Measurements from ENCODE around the gene TENT4A.
"Not testable (repeated sequence)": the region's sequence is repeated elsewhere in the genome, so short reads cannot be mapped to it uniquely, and the experiment has no call there.

The TENT4A gene

GRCh38 chr5:6772886-6773285 is 59.7 kb downstream of the TENT4A start:
- H3K9me3 ChIP-seq (ENCODE audit: control insufficient read depth, low read length) = no peaks in the 10 kb centered on the region
- no peaks in the 10 kb centered on the region for H3K4me1 ChIP-seq (ENCODE audit: control insufficient read depth, insufficient read depth, low read length)
- no peaks in the 10 kb centered on the region for H3K36me3 ChIP-seq (ENCODE audit: control insufficient read depth, insufficient read depth, low read length)
- H3K27me3 ChIP-seq (ENCODE audit: control insufficient read depth, insufficient read depth, low read length) = peaks cover 6% of the 10 kb centered on the region
- no peak overlapping the region for H3K4me3 ChIP-seq (ENCODE audit: low read length)
- H3K9ac ChIP-seq (ENCODE audit: low read length) = no peak overlapping the region

DNA sequence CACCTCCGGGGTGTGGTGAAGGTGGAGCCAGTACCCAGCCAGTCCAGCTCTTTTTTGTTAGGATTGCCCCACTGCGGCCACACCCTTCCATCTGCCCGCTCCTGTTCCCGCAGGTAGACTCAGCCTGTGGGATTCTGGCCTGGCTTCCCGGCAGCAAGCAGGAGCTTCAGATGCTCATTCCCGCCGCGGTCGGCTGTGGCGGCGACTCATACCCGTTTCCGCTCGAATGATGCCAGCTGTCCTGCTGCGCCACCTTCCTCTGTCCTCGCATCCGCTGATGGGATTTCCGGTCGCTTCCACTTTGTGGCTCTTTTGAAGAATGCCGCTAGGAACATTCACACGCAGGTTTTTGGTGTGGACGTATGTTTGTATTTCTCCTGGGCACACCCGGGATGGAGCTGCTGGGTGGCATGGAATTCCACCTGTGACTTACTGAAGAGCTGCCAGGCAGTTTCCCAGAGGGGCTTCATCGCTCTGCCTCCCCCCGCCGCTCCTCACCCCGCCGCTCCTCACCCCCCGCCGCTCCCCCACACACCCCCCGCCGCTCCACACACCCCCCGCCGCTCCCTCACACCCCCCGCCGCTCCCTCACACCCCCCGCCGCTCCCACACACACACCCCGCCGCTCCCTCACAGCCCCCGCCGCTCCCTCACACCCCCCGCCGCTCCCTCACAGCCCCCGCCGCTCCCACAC is 60.3 kb downstream of the TENT4A start:
- H3K27me3 ChIP-seq (ENCODE audit: control insufficient read depth, insufficient read depth, low read length) = peaks cover 6% of the 10 kb centered on the region
- no peaks in the 10 kb centered on the region for H3K36me3 ChIP-seq (ENCODE audit: control insufficient read depth, insufficient read depth, low read length)
- no peaks in the 10 kb centered on the region for H3K4me1 ChIP-seq (ENCODE audit: control insufficient read depth, insufficient read depth, low read length)
- no peaks in the 10 kb centered on the region for H3K9me3 ChIP-seq (ENCODE audit: control insufficient read depth, low read length)
- no peak overlapping the region for H3K9ac ChIP-seq (ENCODE audit: low read length)
- no peak overlapping the region for H3K4me3 ChIP-seq (ENCODE audit: low read length)

DNA sequence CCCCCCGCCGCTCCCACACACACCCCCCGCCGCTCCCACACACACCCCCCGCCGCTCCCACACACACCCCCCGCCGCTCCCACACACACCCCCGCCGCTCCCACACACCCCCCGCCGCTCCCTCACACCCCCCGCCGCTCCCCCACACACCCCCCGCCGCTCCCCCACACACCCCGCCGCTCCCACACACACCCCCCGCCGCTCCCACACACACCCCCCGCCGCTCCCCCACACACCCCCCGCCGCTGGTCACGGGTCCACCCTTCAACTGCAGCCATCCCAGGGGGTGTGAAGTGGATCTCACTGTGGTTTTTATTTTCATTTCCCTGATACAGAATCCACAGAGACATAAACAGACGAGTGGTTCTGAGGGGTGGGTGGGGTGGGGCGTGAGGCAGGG is 61.0 kb downstream of the TENT4A start:
- not testable (repeated sequence) for H3K9ac ChIP-seq (ENCODE audit: low read length); H3K4me3 ChIP-seq (ENCODE audit: low read length); H3K36me3 ChIP-seq (ENCODE audit: control insufficient read depth, insufficient read depth, low read length); H3K4me1 ChIP-seq (ENCODE audit: control insufficient read depth, insufficient read depth, low read length); H3K9me3 ChIP-seq (ENCODE audit: control insufficient read depth, low read length); H3K27me3 ChIP-seq (ENCODE audit: control insufficient read depth, insufficient read depth, low read length)

DNA sequence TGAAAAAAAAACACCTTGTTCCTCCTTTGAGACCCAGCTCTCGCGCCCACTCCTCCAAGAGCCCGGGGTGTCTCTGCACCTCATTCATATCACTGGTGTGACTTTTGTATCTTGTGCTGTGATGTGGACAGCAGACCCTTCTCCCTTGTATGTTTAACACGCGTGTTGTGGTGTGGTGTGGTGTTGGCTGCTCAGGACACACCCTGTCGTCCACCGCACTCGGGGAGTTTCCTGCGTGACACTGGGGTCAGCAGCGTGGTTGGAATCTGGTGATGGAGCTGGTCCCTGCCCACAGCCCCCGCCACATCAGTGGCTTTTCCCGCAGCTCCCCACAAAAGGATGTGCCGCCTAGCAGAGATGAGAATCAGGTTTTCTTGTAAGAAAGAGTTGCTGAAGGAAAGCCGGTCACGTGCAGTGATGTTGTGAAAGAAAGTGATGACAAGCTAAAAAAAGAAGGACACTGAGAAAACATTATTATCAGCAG is 61.5 kb downstream of the TENT4A start:
- Histone ChIP-seq H3K27me3 (ENCODE audit: control insufficient read depth, insufficient read depth, low read length) (peaks cover 6% of the 10 kb centered on the region), H3K36me3 (ENCODE audit: control insufficient read depth, insufficient read depth, low read length) (no peaks in the 10 kb centered on the region), H3K9ac (ENCODE audit: low read length) (no peak overlapping the region), H3K4me3 (ENCODE audit: low read length) (no peak overlapping the region), H3K4me1 (ENCODE audit: control insufficient read depth, insufficient read depth, low read length) (no peaks in the 10 kb centered on the region), H3K9me3 (ENCODE audit: control insufficient read depth, low read length) (no peaks in the 10 kb centered on the region)

DNA sequence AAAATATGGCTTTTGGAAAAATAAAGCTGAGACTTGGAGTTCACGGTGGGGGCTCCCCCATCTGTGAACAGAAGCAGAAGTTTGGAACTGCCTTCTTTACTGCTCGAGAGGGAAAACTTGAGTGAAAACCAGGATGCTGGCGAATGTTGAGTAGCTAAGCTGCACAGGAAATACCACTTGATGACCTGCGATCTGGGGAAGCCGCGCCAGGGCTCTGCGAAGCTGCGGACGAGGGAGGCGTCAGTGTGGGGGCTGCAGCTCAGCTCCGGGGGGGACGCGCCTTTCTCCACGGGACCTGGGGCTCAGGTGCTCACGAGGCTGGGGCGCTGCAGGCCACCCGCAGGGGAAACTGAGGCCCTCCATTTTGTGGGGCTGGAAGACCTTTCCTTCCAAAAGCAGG is 62.3 kb downstream of the TENT4A start:
- no peaks in the 10 kb centered on the region for H3K9me3 ChIP-seq (ENCODE audit: control insufficient read depth, low read length)
- H3K9ac ChIP-seq (ENCODE audit: low read length) = no peak overlapping the region
- H3K36me3 ChIP-seq (ENCODE audit: control insufficient read depth, insufficient read depth, low read length) = no peaks in the 10 kb centered on the region
- H3K4me1 ChIP-seq (ENCODE audit: control insufficient read depth, insufficient read depth, low read length) = no peaks in the 10 kb centered on the region
- H3K27me3 ChIP-seq (ENCODE audit: control insufficient read depth, insufficient read depth, low read length) = peaks cover 6% of the 10 kb centered on the region
- H3K4me3 ChIP-seq (ENCODE audit: low read length) = no peak overlapping the region

DNA sequence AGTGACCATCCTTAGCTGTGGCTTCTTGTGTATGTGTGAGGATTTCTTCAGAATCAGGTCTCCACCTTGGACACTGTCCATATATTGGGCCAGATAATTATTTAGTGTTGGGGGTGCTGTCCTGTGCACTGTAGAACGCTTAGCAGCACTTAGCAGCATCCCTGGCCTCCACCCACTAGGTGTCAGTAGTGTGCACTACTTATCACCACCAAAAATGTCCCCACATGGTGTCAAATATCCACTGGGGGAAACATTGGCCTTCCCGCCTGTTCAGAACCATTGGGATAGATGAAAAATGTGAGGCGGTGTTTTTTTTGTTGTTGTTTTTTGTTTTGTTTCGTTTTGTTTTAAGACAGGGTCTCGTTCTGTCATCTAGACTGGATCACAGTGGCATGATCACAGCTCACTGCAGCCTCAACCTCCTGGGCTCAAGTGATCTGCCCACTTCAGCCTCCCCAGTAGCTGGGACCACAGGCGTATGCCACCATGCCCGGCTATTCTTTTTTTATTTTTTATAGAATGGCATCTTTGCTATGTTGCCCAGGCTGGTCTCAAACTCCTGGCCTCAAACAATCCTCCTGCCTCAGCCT is 67.7 kb downstream of the TENT4A start:
- H3K9me3 ChIP-seq (ENCODE audit: control insufficient read depth, low read length) = no peaks in the 10 kb centered on the region
- H3K4me1 ChIP-seq (ENCODE audit: control insufficient read depth, insufficient read depth, low read length) = no peaks in the 10 kb centered on the region
- no peaks in the 10 kb centered on the region for H3K27me3 ChIP-seq (ENCODE audit: control insufficient read depth, insufficient read depth, low read length)
- H3K9ac ChIP-seq (ENCODE audit: low read length) = no peak overlapping the region
- no peak overlapping the region for H3K4me3 ChIP-seq (ENCODE audit: low read length)
- H3K36me3 ChIP-seq (ENCODE audit: control insufficient read depth, insufficient read depth, low read length) = no peaks in the 10 kb centered on the region

GRCh38 chr5:6781716-6782115 is 68.5 kb downstream of the TENT4A start:
- no peaks in the 10 kb centered on the region for H3K9me3 ChIP-seq (ENCODE audit: control insufficient read depth, low read length)
- H3K4me3 ChIP-seq (ENCODE audit: low read length) = no peak overlapping the region
- no peak overlapping the region for H3K9ac ChIP-seq (ENCODE audit: low read length)
- H3K27me3 ChIP-seq (ENCODE audit: control insufficient read depth, insufficient read depth, low read length) = no peaks in the 10 kb centered on the region
- no peaks in the 10 kb centered on the region for H3K36me3 ChIP-seq (ENCODE audit: control insufficient read depth, insufficient read depth, low read length)
- no peaks in the 10 kb centered on the region for H3K4me1 ChIP-seq (ENCODE audit: control insufficient read depth, insufficient read depth, low read length)

GRCh38 chr5:6783787-6784186 is 70.6 kb downstream of the TENT4A start:
- H3K36me3 ChIP-seq (ENCODE audit: control insufficient read depth, insufficient read depth, low read length) = no peaks in the 10 kb centered on the region
- H3K4me3 ChIP-seq (ENCODE audit: low read length) = no peak overlapping the region
- peaks cover 1% of the 10 kb centered on the region for H3K4me1 ChIP-seq (ENCODE audit: control insufficient read depth, insufficient read depth, low read length)
- peaks cover under 1% of the 10 kb centered on the region for H3K27me3 ChIP-seq (ENCODE audit: control insufficient read depth, insufficient read depth, low read length)
- H3K9me3 ChIP-seq (ENCODE audit: control insufficient read depth, low read length) = no peaks in the 10 kb centered on the region
- no peak overlapping the region for H3K9ac ChIP-seq (ENCODE audit: low read length)

- Histone ChIP-seq H3K4me1 (ENCODE audit: control insufficient read depth, insufficient read depth, low read length) (peaks cover 5% of the 10 kb centered on the region), H3K36me3 (ENCODE audit: control insufficient read depth, insufficient read depth, low read length) (no peaks in the 10 kb centered on the region), H3K9ac (ENCODE audit: low read length) (no peak overlapping the region), H3K9me3 (ENCODE audit: control insufficient read depth, low read length) (no peaks in the 10 kb centered on the region), H3K27me3 (ENCODE audit: control insufficient read depth, insufficient read depth, low read length) (peaks cover 3% of the 10 kb centered on the region), H3K4me3 (ENCODE audit: low read length) (no peak overlapping the region)
Measured at GRCh38 chr5:6784481-6784880, 71.2 kb downstream of the TENT4A start.

DNA sequence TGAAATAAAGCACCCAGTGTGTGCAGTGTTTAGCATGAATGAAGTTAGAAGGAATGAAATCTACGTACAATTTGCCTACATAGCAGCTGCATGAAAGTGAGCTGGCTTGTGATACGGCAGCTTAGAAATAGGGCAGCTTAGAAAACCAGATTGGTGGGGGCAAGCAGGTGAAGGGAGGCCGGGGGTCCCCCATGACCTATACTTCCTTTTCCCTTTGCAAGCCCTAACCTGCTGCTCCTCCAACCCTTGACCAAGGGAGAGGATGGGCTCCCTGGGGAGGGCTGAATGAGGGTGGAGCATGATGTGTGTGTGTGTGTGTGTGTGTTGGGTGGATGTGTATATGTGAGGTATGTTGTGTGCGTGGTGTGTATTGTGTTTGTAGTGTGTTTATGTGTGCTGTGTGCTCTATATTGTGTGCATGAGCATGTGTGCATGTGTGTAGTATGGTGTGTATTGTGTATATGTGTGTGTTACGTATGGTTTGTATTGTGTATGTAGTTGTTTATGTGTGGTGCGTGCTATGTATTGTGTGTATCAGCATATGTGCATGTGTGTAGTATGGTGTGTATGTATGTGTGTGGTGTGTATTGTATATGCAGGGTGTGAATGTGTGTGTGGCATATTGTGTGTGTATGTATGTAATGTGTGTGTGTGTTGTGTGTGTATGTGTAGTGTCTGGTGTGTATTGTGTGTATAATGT is 72.1 kb downstream of the TENT4A start:
- Histone ChIP-seq H3K36me3 (ENCODE audit: control insufficient read depth, insufficient read depth, low read length) (no peaks in the 10 kb centered on the region), H3K9me3 (ENCODE audit: control insufficient read depth, low read length) (no peaks in the 10 kb centered on the region), H3K27me3 (ENCODE audit: control insufficient read depth, insufficient read depth, low read length) (peaks cover 3% of the 10 kb centered on the region), H3K4me1 (ENCODE audit: control insufficient read depth, insufficient read depth, low read length) (peaks cover 5% of the 10 kb centered on the region), H3K4me3 (ENCODE audit: low read length) (no peak overlapping the region), H3K9ac (ENCODE audit: low read length) (no peak overlapping the region)

GRCh38 chr5:6785861-6786180 is 72.6 kb downstream of the TENT4A start:
- Histone ChIP-seq H3K4me3 (ENCODE audit: low read length) (no peak overlapping the region), H3K9me3 (ENCODE audit: control insufficient read depth, low read length) (no peaks in the 10 kb centered on the region), H3K36me3 (ENCODE audit: control insufficient read depth, insufficient read depth, low read length) (no peaks in the 10 kb centered on the region), H3K9ac (ENCODE audit: low read length) (no peak overlapping the region), H3K4me1 (ENCODE audit: control insufficient read depth, insufficient read depth, low read length) (peaks cover 5% of the 10 kb centered on the region), H3K27me3 (ENCODE audit: control insufficient read depth, insufficient read depth, low read length) (peaks cover 3% of the 10 kb centered on the region)

- Histone ChIP-seq H3K9ac (ENCODE audit: low read length) (no peak overlapping the region), H3K4me1 (ENCODE audit: control insufficient read depth, insufficient read depth, low read length) (peaks cover 5% of the 10 kb centered on the region), H3K4me3 (ENCODE audit: low read length) (no peak overlapping the region), H3K36me3 (ENCODE audit: control insufficient read depth, insufficient read depth, low read length) (no peaks in the 10 kb centered on the region), H3K9me3 (ENCODE audit: control insufficient read depth, low read length) (no peaks in the 10 kb centered on the region), H3K27me3 (ENCODE audit: control insufficient read depth, insufficient read depth, low read length) (peaks cover 3% of the 10 kb centered on the region)
Measured at GRCh38 chr5:6786786-6787495, 73.7 kb downstream of the TENT4A start.
